ENCODE results near the gene HRH2.
A peak's percentile ranks its signal among the peaks of the same experiment; 100 is the strongest.
"Not testable (repeated sequence)": the region's sequence is repeated elsewhere in the genome, so short reads cannot be mapped to it uniquely, and the experiment has no call there.

The HRH2 gene

GRCh38 chr5:175646251-175646650, 11.6 kb upstream of the HRH2 start:
- no peak for DNase-seq

- DNase-seq = no peak
Measured at GRCh38 chr5:175649967-175650366, 7.9 kb upstream of the HRH2 start.

- not testable (repeated sequence) for DNase-seq
Measured at GRCh38 chr5:175650430-175651205, 7.3 kb upstream of the HRH2 start.

GRCh38 chr5:175652741-175653663, 4.9 kb upstream of the HRH2 start:
- no peak for DNase-seq

GRCh38 chr5:175653763-175654162, 4.1 kb upstream of the HRH2 start:
- DNase-seq = no peak

GRCh38 chr5:175654339-175654738, 3.5 kb upstream of the HRH2 start:
- DNase-seq = no peak

- no peak for DNase-seq
Measured at GRCh38 chr5:175654807-175655206, 3.1 kb upstream of the HRH2 start.

GRCh38 chr5:175655411-175655810, 2.5 kb upstream of the HRH2 start:
- DNase-seq = no peak

GRCh38 chr5:175656966-175657365, 905 bp upstream of the HRH2 start:
- no peak for DNase-seq

- DNase-seq = peak in 1 of 58 donors; percentile 17
Measured at GRCh38 chr5:175658299-175659145, 651 bp downstream of the HRH2 start.

GRCh38 chr5:175659546-175660253, 1.8 kb downstream of the HRH2 start:
- no peak for DNase-seq

GRCh38 chr5:175663186-175664184, 5.6 kb downstream of the HRH2 start:
- no peak for DNase-seq

- no peak for DNase-seq
Measured at GRCh38 chr5:175664723-175665122, 6.9 kb downstream of the HRH2 start.

GRCh38 chr5:175666216-175666615, 8.3 kb downstream of the HRH2 start:
- no peak for DNase-seq

- no peak for DNase-seq
Measured at GRCh38 chr5:175668006-175668405, 10.1 kb downstream of the HRH2 start.

- DNase-seq = no peak
Measured at GRCh38 chr5:175670372-175670771, 12.5 kb downstream of the HRH2 start.

- peak in 1 of 58 donors; percentile 36 for DNase-seq
Measured at GRCh38 chr5:175671013-175671412, 13.1 kb downstream of the HRH2 start.

- no peak for DNase-seq
Measured at GRCh38 chr5:175672976-175673648, 15.2 kb downstream of the HRH2 start.
